Measurements from ENCODE around the gene DDX41. TPM values are rescaled to one million over a fixed set of nuclear protein-coding genes. Genes with fewer than 3 reads are reported as not detected.

Gene DDX41
- total and polyA plus RNA-seq, 2 of the 13 experiments (the other 11 are each of a cell fraction or from before 2014, with no cell fraction given), result 62.8 to 105 TPM

- peak; percentile 65; the same call in 1 of the 2 replicates for TF ChIP-seq ZBED4 (CRISPR knock-in tag; IDR thresholded peaks at IDR 0.05; ENCODE audit: borderline replicate concordance)
- peak; percentile 45; the same call in 1 of the 2 replicates for TF ChIP-seq HES4 (CRISPR knock-in tag; IDR thresholded peaks at IDR 0.05; ENCODE audit: borderline replicate concordance)
- TF ChIP-seq CEBPB (IDR thresholded peaks at IDR 0.05; ENCODE audit: borderline replicate concordance, low read depth, low read length), result no peak
- TF ChIP-seq ZNF101 (CRISPR knock-in tag; IDR thresholded peaks at IDR 0.05; ENCODE audit: borderline replicate concordance, low read depth), result 0 out of 2 replicates have a peak, but pooled peaks have one; percentile 22
- TF ChIP-seq SMARCE1 (IDR thresholded peaks at IDR 0.05; ENCODE audit: borderline replicate concordance), result no peak
- TF ChIP-seq GABPA (IDR thresholded peaks at IDR 0.05; ENCODE audit: low read depth, low read length), result no peak
- TF ChIP-seq GABPA (CRISPR knock-in tag; IDR thresholded peaks at IDR 0.05; ENCODE audit: low read depth), result peak; percentile 87
- TF ChIP-seq POGZ (CRISPR knock-in tag; IDR thresholded peaks at IDR 0.05), result peak; percentile 58; the same call in 1 of the 2 replicates
- TF ChIP-seq EP300 (IDR thresholded peaks at IDR 0.05; ENCODE audit: low read depth in 2 of 2, low read length in 2 of 2), result peak in 1 of 2 experiments; percentile 17; a peak in 1 of 4 replicates
- no peak; the same call in 1 of the 2 replicates for TF ChIP-seq EP300 (CRISPR knock-in tag; IDR thresholded peaks at IDR 0.05; ENCODE audit: borderline replicate concordance)
- peak; percentile 98; the same call in 1 of the 2 replicates for TF ChIP-seq ZNF772 (CRISPR knock-in tag; IDR thresholded peaks at IDR 0.05)
- TF ChIP-seq ZNF720 (CRISPR knock-in tag; IDR thresholded peaks at IDR 0.05), result no peak
- peak; percentile 87 for TF ChIP-seq TOE1 (CRISPR knock-in tag; IDR thresholded peaks at IDR 0.05)
- TF ChIP-seq ZNF883 (CRISPR knock-in tag; IDR thresholded peaks at IDR 0.05; ENCODE audit: not compliant biosample characterization), result peak; percentile 28
- peak; percentile 49; the same call in 1 of the 2 replicates for TF ChIP-seq ATF3 (CRISPR knock-in tag; IDR thresholded peaks at IDR 0.05)
- TF ChIP-seq RBM39 (IDR thresholded peaks at IDR 0.05; ENCODE audit: low read depth, low read length, poor library complexity, severe bottlenecking), result peak; percentile 36
- TF ChIP-seq ZNF546 (CRISPR knock-in tag; conservative IDR thresholded peaks at IDR 0.05), result peak; percentile 90
- TF ChIP-seq ZFP36L2 (CRISPR knock-in tag; IDR thresholded peaks at IDR 0.05), result peak; percentile 32; the same call in 1 of the 2 replicates
- 0 out of 2 replicates have a peak, but pooled peaks have one; percentile 42 for TF ChIP-seq CERS6 (CRISPR knock-in tag; IDR thresholded peaks at IDR 0.05)
- no peak for TF ChIP-seq ZNF354B (CRISPR knock-in tag; IDR thresholded peaks at IDR 0.05)
Observed at GRCh38 chr5:177516601-177517568, at the start of gene DDX41 (continued).

All from HepG2 (cell line).